Esophagus muscularis mucosa (tissue), 4 donors: ENCODE results near the gene ARID5B. TPM values are rescaled to one million over a fixed set of nuclear protein-coding genes. Genes with fewer than 3 reads are reported as not detected.

ENCODE experiments used
- DNase-seq: peaks from one replicate; pipeline ENCODE4 v3.0.0-alpha.2; 2017; ENCODE audit errors: extremely low spot score
- H3K27ac ChIP-seq, 4 donors: fragments of 200-600 bp; sonication (generic); replicated peaks in 1 of 4; 1 replicate in 3 of 4; 2 replicates in 1 of 4; pipeline ENCODE4 v1.5.1; 2016 to 2019; ENCODE audit warnings: mild to moderate bottlenecking in 1 of 4
- H3K27me3 ChIP-seq, 4 donors: fragments of 200-600 bp; sonication (generic); one replicate each; pipeline versions ENCODE4 v1.5.1 to v1.6.0; 2016 to 2019
- H3K36me3 ChIP-seq, 4 donors: fragments of 200-600 bp; sonication (generic); one replicate each; pipeline ENCODE4 v1.5.1; 2016 to 2019
- H3K4me1 ChIP-seq, 4 donors: fragments of 200-600 bp; sonication (generic); one replicate each; pipeline ENCODE4 v1.5.1; 2016 to 2019
- H3K4me3 ChIP-seq, 4 donors: fragments of 200-600 bp; sonication (generic); 1 replicate in 2 of 4; 2 replicates in 2 of 4; pipeline ENCODE4 v1.5.1; 2016 to 2019; ENCODE audit warnings: mild to moderate bottlenecking in 4 of 4, moderate library complexity in 1 of 4
- H3K9me3 ChIP-seq, 4 donors: fragments of 200-600 bp; sonication (generic); 1 replicate in 3 of 4; 2 replicates in 1 of 4; pipeline ENCODE4 v1.5.1; 2016 to 2019
- CTCF ChIP-seq, 3 experiments: fragments of 200-600 bp in 2 of 3; fragments of 450-650 bp in 1 of 3; sonication (generic) in 2 of 3; IDR thresholded peaks; one replicate each; pipeline ENCODE4 v1.5.1; 2017 to 2019; ENCODE audit warnings: antibody characterized with exemption in 3 of 3, mild to moderate bottlenecking in 2 of 3, moderate library complexity in 1 of 3
- EP300 ChIP-seq: sonication (generic); formaldehyde crosslinking; IDR thresholded peaks from one replicate; pipeline ENCODE4 v1.6.1; 2017; ENCODE audit warnings: antibody characterized with exemption
- POLR2A ChIP-seq: fragments of 450-650 bp; IDR thresholded peaks from one replicate; pipeline ENCODE4 v1.6.1; 2017; ENCODE audit warnings: antibody characterized with exemption, moderate library complexity, mild to moderate bottlenecking, low read depth
- POLR2AphosphoS5 ChIP-seq, 2 donors: sonication (generic); formaldehyde crosslinking; IDR thresholded peaks; one replicate each; pipeline ENCODE4 v1.6.1; 2017; ENCODE audit warnings: antibody characterized with exemption in 2 of 2
- WGBS: methylation state at CpG from one replicate; pipeline ENCODE4 v1.1.5; 2018; 5-methylcytosine and 5-hydroxymethylcytosine counted together
- intact Hi-C: fragments of 100-400 bp; cut with DNase I; formaldehyde crosslinking; loops from one replicate; pipeline ENCODE4 v1.15.1; 2023
- total RNA-seq, 4 donors: library from RNA; depleted of rRNA; stranded (reverse); fragments of >200 nt; gene quantifications; one replicate each; pipeline versions ENCODE4 v1.1.0 to v1.2.1, GENCODE V29; 2016

Gene ARID5B
- total RNA-seq, 4 donors from 2014 or later: 33.6 to 150 (median 64.9) TPM

- 86% methylated on average over 2 of the region's 2 CpGs for WGBS
- Histone ChIP-seq H3K4me1 (peaks cover 5 to 29% (median 23%) of the 10 kb centered on the region in 4 donors), H3K9me3 (no peaks in the 10 kb centered on the region), H3K36me3 (no peaks in the 10 kb centered on the region), H3K4me3 (no peak overlapping the region), H3K27ac (no peak overlapping the region), H3K27me3 (no peaks in the 10 kb centered on the region)
- intact Hi-C loops: loop anchor here (10.0 kb wide), 1 partner anchor 267 kb away; no protein-coding TSS in a partner anchor
- DNase-seq: no peak
- TF ChIP-seq POLR2AphosphoS5 (IDR thresholded peaks at IDR 0.05) (no peak), EP300 (no peak), POLR2A (no peak), CTCF (IDR thresholded peaks at IDR 0.05) (no peak)
Measured at GRCh38 chr10:62031507-62031906, 130.0 kb downstream of the ARID5B start.

GRCh38 chr10:62033125-62033524, 131.6 kb downstream of the ARID5B start:
- Histone ChIP-seq H3K27me3 (no peaks in the 10 kb centered on the region), H3K27ac (no peak overlapping the region), H3K4me1 (peaks cover 21 to 45% (median 39%) of the 10 kb centered on the region in 4 donors), H3K36me3 (no peaks in the 10 kb centered on the region), H3K4me3 (no peak overlapping the region), H3K9me3 (no peaks in the 10 kb centered on the region)
- TF ChIP-seq POLR2AphosphoS5 (IDR thresholded peaks at IDR 0.05) (no peak), POLR2A (no peak), CTCF (IDR thresholded peaks at IDR 0.05) (no peak), EP300 (no peak)
- DNase-seq: no peak
- 80% methylated on average over 3 of the region's 3 CpGs for WGBS
- intact Hi-C loops: loop anchor here (10.0 kb wide), 1 partner anchor 268 kb away; no protein-coding TSS in a partner anchor

- no peaks in the 10 kb centered on the region for H3K9me3 ChIP-seq
- TF ChIP-seq POLR2AphosphoS5 (IDR thresholded peaks at IDR 0.05): no peak
- TF ChIP-seq EP300: no peak
- no peak for TF ChIP-seq CTCF (IDR thresholded peaks at IDR 0.05)
- no peak for TF ChIP-seq POLR2A
- no peaks in the 10 kb centered on the region for H3K36me3 ChIP-seq
- peaks cover 32 to 56% (median 50%) of the 10 kb centered on the region in 4 donors for H3K4me1 ChIP-seq
- intact Hi-C loops: loop anchor here (10.0 kb wide), 1 partner anchor 269 kb away; no protein-coding TSS in a partner anchor
- H3K27me3 ChIP-seq: no peaks in the 10 kb centered on the region
- H3K4me3 ChIP-seq: no peak overlapping the region
- H3K27ac ChIP-seq: peak overlapping the region in 1 of 4 donors; percentile 25
- no peak for DNase-seq
- 61% methylated on average over 7 of the region's 7 CpGs for WGBS
Measured at GRCh38 chr10:62034096-62034640, 132.7 kb downstream of the ARID5B start.

GRCh38 chr10:62036186-62037081, 134.9 kb downstream of the ARID5B start:
- H3K27ac ChIP-seq: peak overlapping the region; percentile 74 to 78 (median 75)
- no peak for TF ChIP-seq CTCF (IDR thresholded peaks at IDR 0.05)
- TF ChIP-seq POLR2AphosphoS5 (IDR thresholded peaks at IDR 0.05): no peak
- no peak for TF ChIP-seq EP300
- no peak for TF ChIP-seq POLR2A
- H3K9me3 ChIP-seq: no peaks in the 10 kb centered on the region
- DNase-seq: no peak
- H3K36me3 ChIP-seq: no peaks in the 10 kb centered on the region
- 73% methylated on average over 10 of the region's 11 CpGs for WGBS
- H3K4me3 ChIP-seq: no peak overlapping the region
- H3K27me3 ChIP-seq: no peaks in the 10 kb centered on the region
- H3K4me1 ChIP-seq: peaks cover 33 to 66% (median 57%) of the 10 kb centered on the region in 4 donors
- intact Hi-C loops: loop anchor here (5.0 to 10.0 kb wide), 2 partner anchors 134 to 272 kb away; partner anchors contain the start of gene ARID5B
